ENCODE results near the gene HDAC9.

DNA sequence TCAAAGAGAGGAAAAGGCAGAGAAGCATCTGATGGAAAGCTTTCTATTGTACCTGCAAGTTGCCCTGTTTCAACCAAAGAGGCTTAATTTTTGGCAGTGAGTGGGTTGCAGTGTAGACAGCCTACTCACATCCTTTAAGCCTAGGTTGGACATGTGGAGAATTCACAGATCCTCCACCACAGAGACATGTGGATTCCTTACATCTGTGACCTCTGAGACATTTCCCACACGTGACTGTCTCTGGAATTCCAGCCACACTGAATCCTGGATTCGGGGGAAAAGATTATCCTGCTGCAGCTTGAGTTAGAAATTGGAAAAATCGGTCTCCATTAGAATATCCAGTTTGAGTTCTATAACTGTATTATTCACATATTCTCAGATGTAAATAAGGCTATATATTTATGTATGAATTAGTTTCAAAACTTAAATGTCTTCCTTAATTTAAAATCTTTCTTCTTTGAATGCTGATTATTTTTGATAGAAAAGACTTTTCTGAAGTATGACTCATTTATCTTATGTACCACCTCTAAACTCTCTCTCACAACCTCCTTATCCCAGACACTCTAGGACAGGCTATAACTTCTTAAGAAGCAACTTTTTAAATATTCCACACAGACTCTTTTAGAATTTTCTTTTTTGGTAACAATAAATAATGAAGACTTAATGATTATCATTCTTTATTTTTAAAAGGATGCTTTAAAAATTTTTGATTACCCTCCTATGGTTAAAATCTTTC is 498.6 kb downstream of the HDAC9 start:
- TF ChIP-seq CTCF (IDR thresholded peaks at IDR 0.05; ENCODE audit: poor library complexity) (no peak), EZH2 (IDR thresholded peaks at IDR 0.05; ENCODE audit: borderline replicate concordance) (no peak)

Data from hepatocyte (in vitro differentiated cells).